ENCODE results near the gene ZNF274.
"Not testable (repeated sequence)": the region's sequence is repeated elsewhere in the genome, so short reads cannot be mapped to it uniquely, and the experiment has no call there.

ZNF274 gene

GRCh38 chr19:58237324-58237723 is 54.5 kb downstream of the ZNF274 start:
- H3K36me3 Mint-ChIP-seq = peaks cover 57% of the 10 kb centered on the region
- no peak overlapping the region for H3K4me3 Mint-ChIP-seq
- no peaks in the 10 kb centered on the region for H3K27me3 Mint-ChIP-seq
- H3K4me1 Mint-ChIP-seq (ENCODE audit: low read depth) = no peaks in the 10 kb centered on the region
- no peak overlapping the region for H3K27ac Mint-ChIP-seq
- peaks cover 12% of the 10 kb centered on the region for H3K9me3 Mint-ChIP-seq (ENCODE audit: low read depth)

GRCh38 chr19:58243351-58243750 is 60.5 kb downstream of the ZNF274 start:
- H3K4me3 Mint-ChIP-seq = no peak overlapping the region
- H3K9me3 Mint-ChIP-seq (ENCODE audit: low read depth) = peaks cover 6% of the 10 kb centered on the region
- H3K36me3 Mint-ChIP-seq = peaks cover 61% of the 10 kb centered on the region

GRCh38 chr19:58248886-58249285 is 66.0 kb downstream of the ZNF274 start:
- peaks cover 12% of the 10 kb centered on the region for H3K9me3 Mint-ChIP-seq (ENCODE audit: low read depth)
- no peak overlapping the region for H3K27ac Mint-ChIP-seq
- H3K27me3 Mint-ChIP-seq = no peaks in the 10 kb centered on the region
- H3K4me1 Mint-ChIP-seq (ENCODE audit: low read depth) = no peaks in the 10 kb centered on the region
- H3K4me3 Mint-ChIP-seq = no peak overlapping the region
- peaks cover 68% of the 10 kb centered on the region for H3K36me3 Mint-ChIP-seq

More at GRCh38 chr19:58243351-58243750, 60.5 kb downstream of the ZNF274 start:
- H3K4me1 Mint-ChIP-seq (ENCODE audit: low read depth) = no peaks in the 10 kb centered on the region
- no peaks in the 10 kb centered on the region for H3K27me3 Mint-ChIP-seq
- H3K27ac Mint-ChIP-seq = no peak overlapping the region

- Mint-ChIP-seq H3K9me3 (ENCODE audit: low read depth) (peaks cover 17% of the 10 kb centered on the region), H3K27ac (no peak overlapping the region), H3K36me3 (peaks cover 66% of the 10 kb centered on the region), H3K27me3 (no peaks in the 10 kb centered on the region), H3K4me1 (ENCODE audit: low read depth) (no peaks in the 10 kb centered on the region), H3K4me3 (no peak overlapping the region)
Measured at GRCh38 chr19:58252102-58252685, 69.3 kb downstream of the ZNF274 start.

- Mint-ChIP-seq H3K36me3 (peaks cover 69% of the 10 kb centered on the region), H3K9me3 (ENCODE audit: low read depth) (peaks cover 25% of the 10 kb centered on the region)
- not testable (repeated sequence) for H3K27ac Mint-ChIP-seq; H3K4me1 Mint-ChIP-seq (ENCODE audit: low read depth); H3K27me3 Mint-ChIP-seq; H3K4me3 Mint-ChIP-seq
Measured at GRCh38 chr19:58258259-58258658, 75.4 kb downstream of the ZNF274 start.

- no peak overlapping the region for H3K27ac Mint-ChIP-seq
- no peak overlapping the region for H3K4me3 Mint-ChIP-seq
- no peaks in the 10 kb centered on the region for H3K27me3 Mint-ChIP-seq
- H3K4me1 Mint-ChIP-seq (ENCODE audit: low read depth) = no peaks in the 10 kb centered on the region
- peaks cover 49% of the 10 kb centered on the region for H3K36me3 Mint-ChIP-seq
- H3K9me3 Mint-ChIP-seq (ENCODE audit: low read depth) = peaks cover 20% of the 10 kb centered on the region
Measured at GRCh38 chr19:58261600-58261967, 78.7 kb downstream of the ZNF274 start.

GRCh38 chr19:58261968-58262921 is 79.4 kb downstream of the ZNF274 start:
- peaks cover 19% of the 10 kb centered on the region for H3K9me3 Mint-ChIP-seq (ENCODE audit: low read depth)

GRCh38 chr19:58262922-58263296 is 80.0 kb downstream of the ZNF274 start:
- H3K27ac Mint-ChIP-seq = no peak overlapping the region
- no peak overlapping the region for H3K4me3 Mint-ChIP-seq
- H3K27me3 Mint-ChIP-seq = no peaks in the 10 kb centered on the region
- peaks cover 42% of the 10 kb centered on the region for H3K36me3 Mint-ChIP-seq
- H3K9me3 Mint-ChIP-seq (ENCODE audit: low read depth) = peaks cover 13% of the 10 kb centered on the region
- H3K4me1 Mint-ChIP-seq (ENCODE audit: low read depth) = no peaks in the 10 kb centered on the region

More at GRCh38 chr19:58261968-58262921, 79.4 kb downstream of the ZNF274 start:
- no peaks in the 10 kb centered on the region for H3K27me3 Mint-ChIP-seq
- peak overlapping the region; percentile 46 for H3K4me3 Mint-ChIP-seq
- H3K4me1 Mint-ChIP-seq (ENCODE audit: low read depth) = no peaks in the 10 kb centered on the region
- peaks cover 48% of the 10 kb centered on the region for H3K36me3 Mint-ChIP-seq
- no peak overlapping the region for H3K27ac Mint-ChIP-seq
